Heart left ventricle (tissue), 16 donors: ENCODE measurements around the gene OSBPL9. TPM values are rescaled to one million over a fixed set of nuclear protein-coding genes. Genes with fewer than 3 reads are reported as not detected.
A peak's percentile ranks its signal among the peaks of the same experiment; 100 is the strongest.

Experiments
- ATAC-seq, 4 donors: fragments of 200-7000 bp; cut with Tn5 transposase; one replicate each; pipeline ENCODE4 v1.9.1; 2020 to 2022; ENCODE audit warnings: moderate library complexity in 4 of 4, mild to moderate bottlenecking in 3 of 4, moderate number of reproducible peaks in 1 of 4
- DNase-seq, 5 donors: peaks; one replicate each; pipeline ENCODE4 v3.0.0-alpha.2; 2020
- H3K27ac ChIP-seq, 12 donors: fragments of 200-600 bp; sonication (generic) in 4 of 12; one replicate each; pipeline versions ENCODE4 v1.5.0 to v1.8.0; 2016 to 2022; ENCODE audit warnings: mild to moderate bottlenecking in 2 of 12
- H3K27me3 ChIP-seq, 9 donors: fragments of 200-600 bp; sonication (generic) in 2 of 9; one replicate each; pipeline versions ENCODE4 v1.5.1 to v1.8.0; 2016 to 2022; ENCODE audit warnings: mild to moderate bottlenecking in 3 of 9
- H3K36me3 ChIP-seq, 9 donors: fragments of 200-600 bp; sonication (generic) in 2 of 9; one replicate each; pipeline versions ENCODE4 v1.5.0 to v1.8.0; 2018 to 2022; ENCODE audit warnings: mild to moderate bottlenecking in 2 of 9
- H3K4me1 ChIP-seq, 12 donors: fragments of 200-600 bp; sonication (generic) in 4 of 12; one replicate each; pipeline versions ENCODE4 v1.5.0 to v1.8.0; 2016 to 2022; ENCODE audit warnings: mild to moderate bottlenecking in 3 of 12
- H3K4me3 ChIP-seq, 12 donors: fragments of 200-600 bp; sonication (generic) in 4 of 12; one replicate each; pipeline versions ENCODE4 v1.5.0 to v1.8.0; 2017 to 2022; ENCODE audit warnings: mild to moderate bottlenecking in 9 of 12, moderate library complexity in 4 of 12
- H3K9me3 ChIP-seq, 12 donors: fragments of 200-600 bp; sonication (generic) in 4 of 12; one replicate each; pipeline versions ENCODE4 v1.5.0 to v1.8.0; 2016 to 2022; ENCODE audit warnings: mild to moderate bottlenecking in 1 of 12
- CTCF ChIP-seq, 12 donors: fragments of 200-600 bp; sonication (generic) in 4 of 12; IDR thresholded peaks; one replicate each; pipeline versions ENCODE4 v1.5.0 to v1.8.0; 2018 to 2022; ENCODE audit warnings: antibody characterized with exemption in 12 of 12, mild to moderate bottlenecking in 5 of 12
- POLR2A ChIP-seq, 2 donors: fragments of 450-650 bp; IDR thresholded peaks; one replicate each; pipeline ENCODE4 v1.6.1; 2017; ENCODE audit warnings: antibody characterized with exemption in 2 of 2, mild to moderate bottlenecking in 2 of 2, moderate library complexity in 2 of 2
- WGBS, 4 donors: extraction: QIAGEN DNeasy Blood & Tissue Kit in 2 of 4; methylation state at CpG; one replicate each; pipeline versions ENCODE4 v1.1.5 to v1.1.7; 2013 to 2018; 5-methylcytosine and 5-hydroxymethylcytosine counted together
- intact Hi-C, 10 donors: fragments of 100-400 bp; cut with DNase I; formaldehyde crosslinking; loops; one replicate each; pipeline versions ENCODE4 v1.11.1 to v1.14.2; 2022
- polyA plus RNA-seq, 2 donors: library from polyadenylated mRNA; stranded (reverse); fragments of 200-250 nt; gene quantifications; one replicate each; pipeline ENCODE4 v1.2.3, GENCODE V29; 2013
- total RNA-seq, 9 donors: library from RNA; depleted of rRNA in 2 of 9; stranded (reverse); fragments of >200 nt in 2 of 9; fragmentation: NEBNext Ultra II Directional in 3 of 9; extraction: Animal tissue kit (Norgen Biotek cat#: 25700) in 3 of 9; gene quantifications; one replicate each; pipeline versions ENCODE4 v1.1.0 to v1.2.4, GENCODE V29; 2016 to 2023
- donor health status: ischemic (EF 13 %, LVEDD 7.1; RV severe dilation, severe dysfunction).
- donor health status: healthy with polysubstance abuse.
- donor health status: DM: no; HTN: yes; CAD: no.
- donor health status: DM: no; HTN: no; CAD: no.
- donor health status: ischemic (EF 25% LVEDD 6.9; RV normal size, moderate dysfunction).
- donor health status: ischemic (EF 25% LVEDD 5.7; RV mildly dilated, moderate dysfunction).
- donor health status: healthy.
- donor health status: DM: yes; HTN: yes; CAD: no.
- donor health status: ischemic (EF 35%, LVEDD 5.7; RV mildly dilated, moderate dysfunction).
- donor health status: nonischemic (EF 11% LVEDD 7.7; RV severe dilation, severe dysfunction).
- donor health status: DM: yes; HTN: yes; CAD: no.
- donor health status: PGD.
- donor health status: ischemic (EF 29% LVEDD 5.4; RV normal size, mild dysfunction).
- donor health status: nonischemic (EF 23%, LVEDD 6.1; RV moderate dilation, normal function).

The OSBPL9 gene
- total and polyA plus RNA-seq, 11 donors, result 44.5 to 69.5 (median 52.5) TPM

- DNase-seq (no peak), ATAC-seq (no peak)
- Histone ChIP-seq H3K27me3 (no peaks in the 10 kb centered on the region), H3K27ac (peak overlapping the region in 1 of 12 donors; percentile 29), H3K9me3 (peaks cover 0 to 9% (median 0%) of the 10 kb centered on the region in 12 donors), H3K36me3 (peaks cover 0 to 18% (median 0%) of the 10 kb centered on the region in 9 donors), H3K4me3 (no peak overlapping the region), H3K4me1 (peaks cover 0 to 77% (median 37%) of the 10 kb centered on the region in 12 donors)
- 90 to 95% (median 93%) methylated on average over 1 of the region's 1 CpG for WGBS, 4 donors
- intact Hi-C loops, result no loop called here
- TF ChIP-seq CTCF (IDR thresholded peaks at IDR 0.05), result no peak
- TF ChIP-seq POLR2A (IDR thresholded peaks at IDR 0.05), result no peak
Measured at GRCh38 chr1:51650198-51650597, 33.3 kb downstream of the OSBPL9 start.

GRCh38 chr1:51651552-51651942 lies 34.7 kb downstream of the OSBPL9 start:
- H3K27ac ChIP-seq, result no peak overlapping the region
- TF ChIP-seq POLR2A (IDR thresholded peaks at IDR 0.05) (no peak), CTCF (IDR thresholded peaks at IDR 0.05) (no peak)
- intact Hi-C loops, result no loop called here
- 95 to 99% (median 97%) methylated on average over 3 of the region's 3 CpGs for WGBS, 4 donors
- no peak overlapping the region for H3K4me3 ChIP-seq
- H3K9me3 ChIP-seq, result peaks cover 0 to 6% (median 0%) of the 10 kb centered on the region in 12 donors
- no peaks in the 10 kb centered on the region for H3K27me3 ChIP-seq
- peaks cover 0 to 29% (median 6%) of the 10 kb centered on the region in 9 donors for H3K36me3 ChIP-seq
- ATAC-seq, result no peak
- DNase-seq, result no peak
- H3K4me1 ChIP-seq, result peaks cover 0 to 79% (median 32%) of the 10 kb centered on the region in 12 donors

DNA sequence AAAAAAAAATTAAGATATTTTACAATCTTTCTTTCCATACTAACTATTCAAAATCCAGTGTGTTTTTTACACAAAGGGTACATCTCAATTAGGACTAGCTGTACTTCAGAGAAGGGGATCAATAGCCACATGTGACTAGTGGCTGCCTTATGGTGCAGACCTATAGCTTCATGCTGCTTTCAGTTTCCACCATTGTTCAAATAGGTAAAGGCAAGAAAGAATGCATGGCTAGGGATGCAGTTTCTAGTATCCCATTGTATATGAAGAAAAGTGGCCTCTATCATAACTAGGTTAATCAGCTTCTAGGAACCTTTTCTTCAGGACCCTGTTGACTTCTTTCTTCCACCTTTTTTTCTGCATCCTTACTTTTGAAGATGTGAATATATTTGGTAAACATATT lies 35.7 kb downstream of the OSBPL9 start:
- TF ChIP-seq CTCF (IDR thresholded peaks at IDR 0.05) (no peak), POLR2A (IDR thresholded peaks at IDR 0.05) (no peak)
- H3K27me3 ChIP-seq, result no peaks in the 10 kb centered on the region
- peaks cover 0 to 76% (median 31%) of the 10 kb centered on the region in 12 donors for H3K4me1 ChIP-seq
- peaks cover 0 to 29% (median 6%) of the 10 kb centered on the region in 9 donors for H3K36me3 ChIP-seq
- no peak for ATAC-seq
- H3K4me3 ChIP-seq, result no peak overlapping the region
- no peak overlapping the region for H3K27ac ChIP-seq
- intact Hi-C loops, result no loop called here
- no peak for DNase-seq
- no peaks in the 10 kb centered on the region for H3K9me3 ChIP-seq

- no peaks in the 10 kb centered on the region for H3K27me3 ChIP-seq
- intact Hi-C loops, result no loop called here
- peaks cover 0 to 70% (median 26%) of the 10 kb centered on the region in 12 donors for H3K4me1 ChIP-seq
- H3K9me3 ChIP-seq, result no peaks in the 10 kb centered on the region
- H3K36me3 ChIP-seq, result peaks cover 0 to 29% (median 6%) of the 10 kb centered on the region in 9 donors
- DNase-seq, result no peak
- no peak overlapping the region for H3K4me3 ChIP-seq
- H3K27ac ChIP-seq, result peak overlapping the region in 3 of 12 donors; percentile 5 to 42 (median 14)
- ATAC-seq, result peak; percentile 40 to 68 (median 56)
- TF ChIP-seq POLR2A (IDR thresholded peaks at IDR 0.05) (no peak), CTCF (IDR thresholded peaks at IDR 0.05) (no peak)
Measured at GRCh38 chr1:51653127-51653526, 36.2 kb downstream of the OSBPL9 start.
